GM06990 (cell line): ENCODE results near the gene QKI.

Experiments used
- DNase-seq: peaks from one replicate; pipeline ENCODE4 v3.0.0-alpha.2; 2011; ENCODE audit not compliant: insufficient read length; ENCODE audit errors: extremely low read depth
- H3K27me3 ChIP-seq: replicated peaks from 2 replicates; pipeline ENCODE4 v1.6.0; 2011; ENCODE audit warnings: low read length; ENCODE audit not compliant: control insufficient read depth, insufficient read depth
- H3K36me3 ChIP-seq: 2 replicates; pipeline ENCODE4 v1.5.1; 2011; ENCODE audit warnings: low read length; ENCODE audit not compliant: control insufficient read depth, insufficient read depth
- H3K4me3 ChIP-seq: replicated peaks from 2 replicates; pipeline ENCODE4 v1.5.1; 2011; ENCODE audit warnings: low read depth, mild to moderate bottlenecking, control low read depth, low read length
- TF ChIP-seq, protein P1 (sequence below): IDR thresholded peaks from 2 replicates; pipeline ENCODE4 v1.5.1; 2011; ENCODE audit warnings: low read length, control low read depth, mild to moderate bottlenecking, inconsistent platforms; ENCODE audit not compliant: insufficient read depth, poor library complexity, severe bottlenecking

Gene QKI

DNA sequence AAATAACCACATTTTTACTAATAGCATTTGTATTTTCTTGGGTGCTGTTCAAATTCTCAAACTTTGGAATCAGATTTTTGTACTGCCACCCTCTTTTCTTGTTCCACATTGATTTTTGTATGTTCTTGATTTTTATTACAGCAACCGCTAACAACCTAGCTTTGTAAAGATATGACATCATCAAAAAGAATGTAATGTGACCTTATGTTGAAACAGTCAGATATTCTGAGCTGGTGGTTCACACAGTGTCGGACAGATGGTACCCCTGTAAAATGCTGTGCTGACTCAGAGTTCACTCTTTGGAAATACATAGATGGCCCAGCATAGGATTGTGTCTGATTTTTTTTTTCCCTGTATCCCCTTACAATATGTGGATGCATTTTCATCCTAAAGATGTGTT is 118.9 kb downstream of the QKI start:
- H3K36me3 ChIP-seq, result no peaks in the 10 kb centered on the region
- DNase-seq, result no peak
- TF ChIP-seq, protein P1, sequence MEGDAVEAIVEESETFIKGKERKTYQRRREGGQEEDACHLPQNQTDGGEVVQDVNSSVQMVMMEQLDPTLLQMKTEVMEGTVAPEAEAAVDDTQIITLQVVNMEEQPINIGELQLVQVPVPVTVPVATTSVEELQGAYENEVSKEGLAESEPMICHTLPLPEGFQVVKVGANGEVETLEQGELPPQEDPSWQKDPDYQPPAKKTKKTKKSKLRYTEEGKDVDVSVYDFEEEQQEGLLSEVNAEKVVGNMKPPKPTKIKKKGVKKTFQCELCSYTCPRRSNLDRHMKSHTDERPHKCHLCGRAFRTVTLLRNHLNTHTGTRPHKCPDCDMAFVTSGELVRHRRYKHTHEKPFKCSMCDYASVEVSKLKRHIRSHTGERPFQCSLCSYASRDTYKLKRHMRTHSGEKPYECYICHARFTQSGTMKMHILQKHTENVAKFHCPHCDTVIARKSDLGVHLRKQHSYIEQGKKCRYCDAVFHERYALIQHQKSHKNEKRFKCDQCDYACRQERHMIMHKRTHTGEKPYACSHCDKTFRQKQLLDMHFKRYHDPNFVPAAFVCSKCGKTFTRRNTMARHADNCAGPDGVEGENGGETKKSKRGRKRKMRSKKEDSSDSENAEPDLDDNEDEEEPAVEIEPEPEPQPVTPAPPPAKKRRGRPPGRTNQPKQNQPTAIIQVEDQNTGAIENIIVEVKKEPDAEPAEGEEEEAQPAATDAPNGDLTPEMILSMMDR, result no peak
- no peaks in the 10 kb centered on the region for H3K27me3 ChIP-seq
- no peak overlapping the region for H3K4me3 ChIP-seq

DNA sequence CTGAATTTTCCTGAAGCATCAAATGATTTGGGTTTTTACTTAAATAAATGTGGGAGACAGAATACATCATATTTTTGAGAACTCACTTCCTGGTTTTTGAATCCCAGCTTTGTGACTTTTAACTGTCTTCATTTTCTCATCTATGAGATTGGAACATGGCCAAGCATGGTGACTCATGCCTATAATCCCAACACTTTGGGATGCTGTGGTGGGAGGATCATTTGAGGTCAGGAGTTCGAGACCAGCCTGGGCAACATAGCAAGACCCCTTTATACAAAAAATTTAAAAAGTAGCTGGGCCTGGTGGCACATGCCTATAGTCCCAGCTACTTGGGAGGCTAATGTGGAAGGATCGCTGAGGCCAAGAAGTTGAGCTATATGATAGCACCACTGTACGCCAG is 122.3 kb downstream of the QKI start:
- H3K36me3 ChIP-seq, result no peaks in the 10 kb centered on the region
- DNase-seq, result no peak
- H3K4me3 ChIP-seq, result no peak overlapping the region
- TF ChIP-seq, protein P1, result no peak
- H3K27me3 ChIP-seq, result no peaks in the 10 kb centered on the region

DNA sequence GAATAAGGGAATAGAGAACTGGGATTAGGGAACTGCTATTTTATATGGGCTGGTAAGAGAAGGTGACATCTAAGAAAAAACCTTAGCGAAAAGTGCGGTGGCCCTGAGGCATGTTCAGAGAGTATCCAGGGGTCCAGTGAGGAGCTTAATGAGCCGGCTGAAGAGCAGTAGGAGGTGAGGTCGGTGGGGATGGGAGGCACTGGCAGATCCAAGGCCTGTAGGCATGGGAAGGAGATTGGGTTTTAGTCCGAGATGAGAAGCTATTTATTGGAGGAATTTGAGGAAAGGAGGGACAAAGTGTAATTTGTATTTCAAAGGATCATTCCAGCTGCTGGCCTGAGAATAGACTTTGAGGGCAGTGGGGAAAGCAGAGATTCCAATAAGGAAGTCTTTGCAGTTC is 123.8 kb downstream of the QKI start:
- Histone ChIP-seq H3K36me3 (no peaks in the 10 kb centered on the region), H3K27me3 (no peaks in the 10 kb centered on the region), H3K4me3 (no peak overlapping the region)
- no peak for DNase-seq
- TF ChIP-seq, protein P1, result no peak

- TF ChIP-seq, protein P1, result no peak
- Histone ChIP-seq H3K4me3 (no peak overlapping the region), H3K36me3 (no peaks in the 10 kb centered on the region), H3K27me3 (no peaks in the 10 kb centered on the region)
- DNase-seq, result no peak
Observed at GRCh38 chr6:163539101-163539762, 124.7 kb downstream of the QKI start.

GRCh38 chr6:163543321-163543720 is 128.8 kb downstream of the QKI start:
- no peaks in the 10 kb centered on the region for H3K36me3 ChIP-seq
- no peak overlapping the region for H3K4me3 ChIP-seq
- no peaks in the 10 kb centered on the region for H3K27me3 ChIP-seq
- TF ChIP-seq, protein P1, result no peak
- DNase-seq, result no peak

- TF ChIP-seq, protein P1, result no peak
- no peaks in the 10 kb centered on the region for H3K36me3 ChIP-seq
- no peak for DNase-seq
- no peak overlapping the region for H3K4me3 ChIP-seq
- no peaks in the 10 kb centered on the region for H3K27me3 ChIP-seq
Observed at GRCh38 chr6:163545370-163545769, 130.9 kb downstream of the QKI start.
